HG02798 (cell line): ENCODE measurements around the gene NEK7.
"Not testable (repeated sequence)": the region's sequence is repeated elsewhere in the genome, so short reads cannot be mapped to it uniquely, and the experiment has no call there.

ENCODE experiments used
- ATAC-seq: cut with Tn5 transposase; IDR thresholded peaks from one replicate; pipeline ENCODE4 v1.9.1; 2021; ENCODE audit warnings: mild to moderate bottlenecking; ENCODE audit not compliant: unreplicated experiment, poor library complexity

NEK7 gene

DNA sequence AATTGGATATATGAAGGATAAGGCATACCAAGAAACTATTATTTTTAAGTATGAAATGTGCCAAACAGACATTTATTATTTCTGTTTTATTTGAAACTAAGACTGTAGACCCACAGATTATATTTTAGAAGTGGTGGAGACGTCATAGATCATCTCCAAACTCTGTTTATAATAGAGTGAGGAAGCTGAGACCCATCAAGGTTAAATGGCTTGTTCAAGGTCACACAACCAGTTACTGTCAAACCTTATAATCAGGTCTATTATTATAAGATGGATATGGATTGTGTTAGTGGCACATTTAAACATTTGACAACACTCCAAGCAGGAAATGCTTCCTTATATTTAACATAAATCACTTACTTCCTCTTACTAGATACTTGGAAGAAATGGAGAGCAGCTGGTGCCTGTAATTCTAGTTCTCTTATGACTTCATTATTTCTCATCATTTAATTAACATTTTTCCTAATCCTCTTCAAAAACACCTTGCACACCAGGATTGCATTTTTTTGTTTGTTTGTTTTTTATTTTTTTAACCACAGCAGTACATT is 117.0 kb downstream of the NEK7 start:
- no peak for ATAC-seq

GRCh38 chr1:198275597-198275996 is 118.8 kb downstream of the NEK7 start:
- ATAC-seq, result no peak

DNA sequence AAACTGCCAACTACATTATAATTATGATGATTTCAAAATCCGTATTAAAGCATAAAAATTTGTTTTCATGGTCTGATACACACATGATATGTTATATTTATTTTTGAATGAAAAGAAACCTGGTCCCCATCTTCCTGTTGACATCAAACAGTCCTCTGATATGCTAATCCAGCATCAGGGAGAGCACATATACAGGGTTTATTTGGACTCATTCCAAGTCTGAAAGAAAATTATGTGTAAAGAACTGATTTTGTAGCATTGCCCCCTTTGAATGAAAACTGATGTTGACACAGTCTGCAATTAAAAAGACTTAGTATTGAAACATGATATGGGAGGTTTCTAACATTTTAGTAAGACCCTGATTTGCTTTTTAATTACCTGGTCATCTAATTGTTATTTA is 119.4 kb downstream of the NEK7 start:
- ATAC-seq, result no peak

DNA sequence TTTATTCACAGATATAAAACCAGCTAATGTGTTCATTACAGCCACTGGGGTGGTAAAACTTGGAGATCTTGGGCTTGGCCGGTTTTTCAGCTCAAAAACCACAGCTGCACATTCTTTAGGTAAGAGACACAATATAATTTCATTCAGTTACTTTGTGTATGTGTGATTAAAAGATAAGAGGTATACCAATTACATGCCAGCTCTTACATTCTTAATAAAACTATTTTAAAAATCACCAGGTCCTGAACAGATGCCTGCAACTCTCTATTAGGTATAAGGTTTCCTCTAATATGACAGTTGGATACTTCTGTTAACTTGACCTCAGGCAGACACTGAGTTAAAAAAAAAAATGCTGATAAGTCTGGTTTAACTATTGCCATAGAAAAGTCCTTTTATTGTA is 122.1 kb downstream of the NEK7 start:
- no peak for ATAC-seq

GRCh38 chr1:198280080-198280479 is 123.3 kb downstream of the NEK7 start:
- no peak for ATAC-seq

DNA sequence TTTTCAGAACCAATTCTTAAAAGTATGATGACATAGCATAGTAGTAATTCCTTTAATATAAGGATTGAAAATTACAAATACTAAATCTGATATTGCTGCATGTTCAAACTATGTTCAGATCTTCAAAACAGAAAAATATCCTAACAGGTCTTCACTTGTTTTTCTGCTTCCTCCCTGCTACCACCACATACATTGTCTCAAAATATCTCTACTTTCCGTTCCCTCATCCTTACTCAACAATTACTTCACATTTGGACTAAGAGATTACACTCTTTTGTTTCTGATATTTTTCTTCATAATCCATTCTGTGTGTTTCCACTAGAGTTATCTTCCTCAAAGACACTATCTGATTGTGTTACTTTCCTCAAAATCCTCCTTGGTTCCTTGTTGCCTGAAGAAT is 125.1 kb downstream of the NEK7 start:
- no peak for ATAC-seq

GRCh38 chr1:198283222-198283621 is 126.4 kb downstream of the NEK7 start:
- ATAC-seq, result no peak

- no peak for ATAC-seq
Measured at GRCh38 chr1:198287916-198288315, 131.1 kb downstream of the NEK7 start.

DNA sequence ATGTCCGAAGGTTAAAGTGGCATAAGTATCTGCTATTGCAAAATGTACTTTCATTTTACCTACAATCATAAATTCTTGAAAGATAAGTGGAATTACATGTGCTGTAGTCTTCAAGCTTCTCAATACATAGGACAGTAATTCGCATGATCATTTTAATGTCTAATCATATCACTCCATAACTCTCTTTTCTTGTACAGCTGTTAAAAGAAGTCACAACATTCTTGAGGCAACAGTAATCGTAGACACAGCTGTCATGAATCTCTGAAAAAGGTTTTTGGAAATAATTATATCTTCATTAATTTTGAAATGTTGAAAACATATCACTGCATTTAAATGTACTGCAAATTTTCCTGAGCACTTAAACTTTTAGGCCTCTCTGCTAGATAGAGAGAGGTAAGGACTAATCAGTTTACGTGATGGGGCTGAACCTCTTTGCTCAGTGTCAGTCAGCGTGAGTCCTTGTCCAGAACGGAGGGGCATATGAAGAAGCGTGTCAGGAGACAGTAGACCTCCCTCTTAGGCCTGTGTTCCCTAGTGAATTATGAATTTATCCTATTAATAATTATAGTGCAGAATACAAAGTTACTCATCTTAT is 133.4 kb downstream of the NEK7 start:
- ATAC-seq, result no peak

DNA sequence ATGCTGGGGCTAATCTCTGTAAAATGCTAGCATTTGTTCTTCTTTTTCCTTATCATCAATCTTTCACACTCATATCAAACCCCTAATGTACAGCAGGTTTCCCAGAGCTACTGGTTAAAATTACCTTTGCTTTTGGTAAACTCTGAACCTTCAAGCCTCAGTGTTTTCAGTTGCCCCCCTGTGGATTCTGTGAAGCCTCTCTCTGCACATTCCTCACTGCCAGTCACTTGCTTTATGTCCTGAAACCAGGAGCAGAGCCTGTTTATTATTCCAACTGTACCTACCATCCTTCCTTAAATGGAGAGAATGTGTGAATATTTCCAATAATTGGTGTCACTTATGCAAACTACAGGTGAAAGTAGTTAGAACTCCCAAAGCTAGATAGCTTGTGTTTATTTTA is 134.2 kb downstream of the NEK7 start:
- ATAC-seq, result no peak

DNA sequence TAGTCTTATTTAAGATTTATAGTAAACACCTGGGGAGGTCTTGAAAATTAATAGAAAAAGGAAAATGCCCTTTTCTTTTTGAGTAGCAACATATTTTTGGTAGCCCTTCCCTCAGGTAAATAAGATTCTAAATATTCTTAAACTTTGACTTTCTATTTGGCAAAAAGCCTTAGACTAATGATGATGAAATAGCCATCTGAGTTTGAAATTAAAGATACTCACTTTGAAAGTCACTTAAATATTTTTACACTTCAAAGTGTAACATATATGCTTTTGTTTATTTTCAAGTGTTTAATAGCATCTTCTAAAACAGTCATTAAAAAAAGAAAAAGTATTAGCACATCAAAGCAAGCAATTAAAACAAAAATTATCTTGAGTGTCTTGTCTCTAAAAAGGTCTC is 135.1 kb downstream of the NEK7 start:
- no peak for ATAC-seq

- ATAC-seq, result no peak
Measured at GRCh38 chr1:198295225-198295624, 138.4 kb downstream of the NEK7 start.

GRCh38 chr1:198295971-198296370 is 139.2 kb downstream of the NEK7 start:
- no peak for ATAC-seq

DNA sequence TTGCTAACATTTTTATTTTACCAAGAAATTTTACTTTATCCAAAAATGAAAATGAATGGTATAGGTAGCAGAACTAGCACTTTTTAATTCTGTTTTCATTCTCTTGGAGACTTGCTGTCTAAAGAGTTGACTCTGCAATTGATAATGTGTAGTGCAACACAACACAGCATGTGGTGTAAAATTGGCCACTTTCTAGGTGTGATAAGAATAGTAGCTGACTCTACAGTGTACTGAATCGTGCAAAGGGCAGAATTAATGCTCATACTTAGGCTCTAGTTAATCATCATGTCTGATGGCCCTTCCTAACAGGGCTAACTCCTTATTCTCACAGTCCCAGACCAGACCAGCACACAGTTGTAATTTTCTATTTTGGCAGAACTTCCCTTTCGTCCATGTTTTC is 140.5 kb downstream of the NEK7 start:
- ATAC-seq, result no peak

DNA sequence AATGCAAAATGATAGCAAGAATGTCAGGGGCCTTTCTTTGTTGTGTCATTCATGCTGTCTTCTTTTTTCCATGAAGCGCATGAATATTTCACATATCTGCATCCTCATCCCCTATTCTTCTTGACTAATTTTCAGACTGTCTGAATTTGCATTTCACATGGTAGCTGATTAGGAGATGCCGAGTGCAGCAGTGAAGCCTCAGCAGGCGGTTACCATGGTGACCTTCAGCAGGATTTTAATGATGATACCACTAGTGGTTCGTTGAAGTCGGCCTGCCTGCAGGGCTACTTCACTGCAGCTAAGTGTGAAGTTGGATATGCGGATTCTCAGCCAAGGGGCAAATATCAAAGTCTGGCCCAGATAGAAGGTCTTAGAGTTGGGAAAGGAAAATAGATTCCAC is 141.8 kb downstream of the NEK7 start:
- no peak for ATAC-seq

- ATAC-seq, result no peak
Measured at GRCh38 chr1:198300451-198300850, 143.7 kb downstream of the NEK7 start.

- no peak for ATAC-seq
Measured at GRCh38 chr1:198304431-198304830, 147.6 kb downstream of the NEK7 start.

GRCh38 chr1:198314817-198315216 is 158.0 kb downstream of the NEK7 start:
- ATAC-seq, result not testable (repeated sequence)

- ATAC-seq, result not testable (repeated sequence)
Measured at GRCh38 chr1:198315331-198315730, 158.5 kb downstream of the NEK7 start.

GRCh38 chr1:198316546-198317100 is 159.8 kb downstream of the NEK7 start:
- no peak for ATAC-seq

- ATAC-seq, result peak; percentile 66
Measured at GRCh38 chr1:198318085-198318484, 161.3 kb downstream of the NEK7 start.

- no peak for ATAC-seq
Measured at GRCh38 chr1:198320759-198321158, 164.0 kb downstream of the NEK7 start.
